ENCODE results near the gene NRXN3.

GRCh38 chr14:78450669-78451318, 280.6 kb downstream of the NRXN3 start:
- TF ChIP-seq POLR2A (IDR thresholded peaks at IDR 0.05) (no peak), CTCF (IDR thresholded peaks at IDR 0.05) (no peak)
